SK-N-SH treated with all-trans-retinoic acid at 6 μM for 48 hours (cell line): ENCODE measurements around the gene ARRB1.

ENCODE experiments used
- ATAC-seq: fragments of 200-7000 bp; cut with Tn5 transposase; 3 replicates; pipeline ENCODE4 v1.9.1; 2020; ENCODE audit warnings: mild to moderate bottlenecking, moderate library complexity
- ARNTL ChIP-seq: fragments of 450-650 bp; formaldehyde crosslinking; IDR thresholded peaks from 2 replicates; pipeline ENCODE4 v1.5.0; 2020; ENCODE audit warnings: low read depth, mild to moderate bottlenecking, moderate library complexity, borderline replicate concordance
- BACH2 ChIP-seq: fragments of 250-450 bp; sonication (Bioruptor Pico); IDR thresholded peaks from 2 replicates; pipeline ENCODE4 v1.9.0; 2021; ENCODE audit warnings: mild to moderate bottlenecking, borderline replicate concordance
- CREB5 ChIP-seq: fragments of 250-450 bp; sonication (Bioruptor Pico); IDR thresholded peaks from 2 replicates; pipeline ENCODE4 v1.5.1; 2020; ENCODE audit warnings: low read depth, mild to moderate bottlenecking, moderate library complexity
- CSDC2 ChIP-seq: fragments of 250-450 bp; sonication (Bioruptor Pico); IDR thresholded peaks from 2 replicates; pipeline ENCODE4 v1.5.0; 2020; ENCODE audit warnings: mild to moderate bottlenecking, moderate library complexity
- ESRRG ChIP-seq: fragments of 250-450 bp; sonication (Bioruptor Pico); IDR thresholded peaks from 2 replicates; pipeline ENCODE4 v1.6.1; 2021; ENCODE audit warnings: mild to moderate bottlenecking
- GLIS3 ChIP-seq: fragments of 250-450 bp; sonication (Bioruptor Pico); IDR thresholded peaks from 2 replicates; pipeline ENCODE4 v1.5.0; 2020; ENCODE audit warnings: mild to moderate bottlenecking, moderate library complexity
- ISL1 ChIP-seq: fragments of 250-450 bp; sonication (Bioruptor Pico); IDR thresholded peaks from 2 replicates; pipeline ENCODE4 v2.1.2; 2022; ENCODE audit warnings: mild to moderate bottlenecking, moderate library complexity
- OSR1 ChIP-seq: fragments of 250-450 bp; sonication (Bioruptor Pico); IDR thresholded peaks from 2 replicates; pipeline ENCODE4 v1.8.0; 2022; ENCODE audit warnings: moderate library complexity, mild to moderate bottlenecking, inconsistent platforms
- PATZ1 ChIP-seq: fragments of 250-450 bp; sonication (Bioruptor Pico); IDR thresholded peaks from 2 replicates; pipeline ENCODE4 v1.8.0; 2020; ENCODE audit warnings: mild to moderate bottlenecking, moderate library complexity, borderline replicate concordance
- POU6F1 ChIP-seq: fragments of 250-450 bp; sonication (Bioruptor Pico); IDR thresholded peaks from 2 replicates; pipeline ENCODE4 v1.8.0; 2021; ENCODE audit warnings: low read depth, mild to moderate bottlenecking, moderate library complexity, borderline replicate concordance
- PPARA ChIP-seq: fragments of 250-450 bp; sonication (Bioruptor Pico); IDR thresholded peaks from 2 replicates; pipeline ENCODE4 v1.5.0; 2020; ENCODE audit warnings: mild to moderate bottlenecking, borderline replicate concordance
- RARB ChIP-seq: fragments of 250-450 bp; sonication (Bioruptor Pico); IDR thresholded peaks from 2 replicates; pipeline ENCODE4 v1.8.0; 2021; ENCODE audit warnings: mild to moderate bottlenecking, moderate library complexity
- SNAI2 ChIP-seq: fragments of 250-450 bp; sonication (Bioruptor Pico); IDR thresholded peaks from 2 replicates; pipeline ENCODE4 v1.5.0; 2020; ENCODE audit warnings: mild to moderate bottlenecking, moderate library complexity
- TCF4 ChIP-seq: fragments of 250-450 bp; sonication (Bioruptor Pico); IDR thresholded peaks from 2 replicates; pipeline ENCODE4 v1.8.0; 2021; ENCODE audit warnings: mild to moderate bottlenecking, moderate library complexity, borderline replicate concordance
- TOX ChIP-seq: fragments of 250-450 bp; sonication (Bioruptor Pico); IDR thresholded peaks from 2 replicates; pipeline ENCODE4 v1.8.0; 2021; ENCODE audit warnings: mild to moderate bottlenecking, moderate library complexity, borderline replicate concordance
- TSHZ2 ChIP-seq: fragments of 250-450 bp; sonication (Bioruptor Pico); IDR thresholded peaks from 2 replicates; pipeline ENCODE4 v1.5.0; 2020; ENCODE audit warnings: mild to moderate bottlenecking, moderate library complexity
- ZC3H10 ChIP-seq: fragments of 250-450 bp; sonication (Bioruptor Pico); IDR thresholded peaks from 2 replicates; pipeline ENCODE4 v1.5.1; 2021; ENCODE audit warnings: mild to moderate bottlenecking, moderate library complexity
- ZFP3 ChIP-seq: fragments of 250-450 bp; sonication (Bioruptor Pico); IDR thresholded peaks from 2 replicates; pipeline ENCODE4 v1.5.0; 2020; ENCODE audit warnings: mild to moderate bottlenecking, moderate library complexity
- ZFP30 ChIP-seq: fragments of 450-650 bp; formaldehyde crosslinking; IDR thresholded peaks from 2 replicates; pipeline ENCODE4 v1.5.0; 2022; ENCODE audit warnings: mild to moderate bottlenecking, moderate library complexity
- ZNF565 ChIP-seq: fragments of 450-650 bp; formaldehyde crosslinking; conservative IDR thresholded peaks from 2 replicates; pipeline ENCODE4 v1.5.0; 2020; ENCODE audit warnings: low read depth, mild to moderate bottlenecking, moderate library complexity
- ZNF70 ChIP-seq: fragments of 450-650 bp; formaldehyde crosslinking; IDR thresholded peaks from 2 replicates; pipeline ENCODE4 v1.5.0; 2020; ENCODE audit warnings: mild to moderate bottlenecking, moderate library complexity

The ARRB1 gene

GRCh38 chr11:75324189-75324588 lies 27.3 kb downstream of the ARRB1 start:
- no peak for TF ChIP-seq ISL1 (CRISPR knock-in tag)
- TF ChIP-seq BACH2 (CRISPR knock-in tag) = no peak
- TF ChIP-seq OSR1 (CRISPR knock-in tag) = no peak
- no peak for TF ChIP-seq POU6F1 (CRISPR knock-in tag)
- no peak for TF ChIP-seq TCF4 (CRISPR knock-in tag)
- TF ChIP-seq ZNF565 = no peak
- TF ChIP-seq CREB5 (CRISPR knock-in tag) = no peak
- no peak for TF ChIP-seq CSDC2 (CRISPR knock-in tag)
- TF ChIP-seq ZFP30 (CRISPR knock-in tag) = no peak
- no peak for TF ChIP-seq SNAI2 (CRISPR knock-in tag)
- TF ChIP-seq PATZ1 (CRISPR knock-in tag) = no peak
- TF ChIP-seq ZNF70 (CRISPR knock-in tag) = no peak
- no peak for TF ChIP-seq RARB (CRISPR knock-in tag)
- TF ChIP-seq ZFP3 (CRISPR knock-in tag) = no peak
- no peak for TF ChIP-seq ESRRG (CRISPR knock-in tag)
- no peak for TF ChIP-seq PPARA (CRISPR knock-in tag)
- no peak for TF ChIP-seq TSHZ2 (CRISPR knock-in tag)
- no peak for ATAC-seq

- no peak for ATAC-seq
- TF ChIP-seq GLIS3 (CRISPR knock-in tag) (no peak), TCF4 (CRISPR knock-in tag) (no peak), CSDC2 (CRISPR knock-in tag) (no peak), ZC3H10 (CRISPR knock-in tag) (no peak), SNAI2 (CRISPR knock-in tag) (no peak), ARNTL (CRISPR knock-in tag) (no peak), BACH2 (CRISPR knock-in tag) (no peak), OSR1 (CRISPR knock-in tag) (no peak), ISL1 (CRISPR knock-in tag) (no peak), ZNF565 (no peak), POU6F1 (CRISPR knock-in tag) (no peak)
- TF ChIP-seq, all 23 proteins: peak for 0
Measured at GRCh38 chr11:75323609-75324008, 27.9 kb downstream of the ARRB1 start.

GRCh38 chr11:75320643-75321042 lies 30.8 kb downstream of the ARRB1 start:
- no peak for ATAC-seq
- no peak for TF ChIP-seq ZFP30 (CRISPR knock-in tag)
- TF ChIP-seq ZNF565 = no peak
- TF ChIP-seq CSDC2 (CRISPR knock-in tag) = no peak
- TF ChIP-seq GLIS3 (CRISPR knock-in tag) = no peak
- TF ChIP-seq CREB5 (CRISPR knock-in tag) = no peak
- TF ChIP-seq ESRRG (CRISPR knock-in tag) = no peak
- no peak for TF ChIP-seq OSR1 (CRISPR knock-in tag)
- no peak for TF ChIP-seq ISL1 (CRISPR knock-in tag)
- TF ChIP-seq ZNF70 (CRISPR knock-in tag) = no peak
- TF ChIP-seq ZC3H10 (CRISPR knock-in tag) = no peak
- TF ChIP-seq TOX (CRISPR knock-in tag) = no peak
